ENCODE measurements around the gene DRD2. TPM values are rescaled to one million over a fixed set of nuclear protein-coding genes. Genes with fewer than 3 reads are reported as not detected.

Gene DRD2
- total RNA-seq, 1 experiment from 2014 or later = 0.37 TPM

DNA sequence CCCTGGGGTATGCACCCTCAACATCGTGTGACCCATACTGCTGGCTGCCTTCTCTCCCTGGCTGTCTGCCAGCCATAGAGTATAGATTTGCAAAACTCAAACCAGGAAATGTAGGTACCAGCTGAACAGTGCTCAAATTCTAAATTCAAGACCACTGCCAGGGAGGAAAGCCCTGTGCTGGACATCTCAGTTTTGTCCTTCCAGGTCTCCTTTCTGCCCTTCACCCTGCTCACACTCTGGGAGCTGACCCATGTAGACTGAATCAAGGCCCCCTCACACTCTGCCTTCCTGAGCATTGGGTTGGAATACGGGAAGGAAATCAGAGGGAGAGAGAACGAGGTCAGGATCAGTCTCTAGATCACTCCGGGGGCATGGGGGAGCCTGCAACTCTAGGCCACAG is 12.4 kb upstream of the DRD2 start:
- no peak for DNase-seq (ENCODE audit: low read depth)

DNA sequence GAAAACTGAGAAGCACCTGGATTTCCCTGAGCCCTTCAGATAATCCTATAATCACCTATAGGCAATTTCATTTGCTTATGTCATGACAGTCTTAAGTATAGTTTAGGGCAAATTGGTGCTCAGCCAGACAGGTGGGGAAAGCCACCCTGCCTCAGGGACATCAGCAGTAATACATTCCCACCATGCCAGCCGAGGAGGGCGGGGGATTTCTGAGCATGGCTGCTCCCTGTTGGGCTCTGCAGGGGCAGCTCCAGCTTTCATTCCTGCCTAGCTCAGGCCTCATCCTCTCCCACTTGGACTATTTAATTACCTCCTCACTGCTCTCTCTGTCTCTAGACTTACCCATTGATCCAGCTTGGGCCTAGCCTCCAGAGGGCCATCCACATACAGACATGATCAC is 9.0 kb upstream of the DRD2 start:
- no peak for DNase-seq (ENCODE audit: low read depth)

DNA sequence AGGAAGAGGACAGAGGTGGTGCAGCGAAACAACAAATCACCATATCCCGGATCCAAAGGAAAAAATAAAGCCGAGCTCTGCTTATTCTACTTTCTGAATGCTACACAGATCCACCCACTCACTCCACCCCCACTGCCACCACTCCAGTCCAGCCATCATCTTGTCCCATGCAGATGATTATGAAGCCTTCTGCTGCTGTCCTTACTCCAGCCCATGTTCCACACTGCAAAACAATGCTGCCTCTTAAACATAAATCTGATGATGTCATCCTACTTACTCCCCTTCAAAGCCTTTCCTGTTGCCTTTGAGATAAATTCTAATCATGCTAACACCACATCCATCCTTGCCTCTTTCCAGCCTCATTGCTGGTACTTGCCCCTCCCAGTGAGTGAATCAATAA is 6.5 kb upstream of the DRD2 start:
- no peak for DNase-seq (ENCODE audit: low read depth)

DNA sequence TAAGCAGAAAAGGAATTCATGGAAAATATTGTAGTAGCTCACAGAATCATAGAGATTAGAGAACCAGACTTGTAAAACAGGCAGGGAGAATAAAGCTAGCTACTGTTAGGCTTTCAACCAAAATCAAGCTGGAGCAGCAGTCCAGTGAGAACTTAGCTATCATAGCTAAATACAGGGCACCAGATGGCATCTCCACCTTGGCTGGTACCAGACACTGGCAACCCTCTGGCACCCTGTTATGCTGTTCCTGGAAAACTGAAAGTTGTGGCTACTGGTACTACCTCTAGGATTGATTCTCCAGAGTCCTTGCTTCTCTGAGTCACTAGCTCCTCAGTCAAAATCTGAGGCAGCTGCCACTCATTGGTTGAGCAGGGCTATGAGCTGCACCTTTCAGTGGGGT is 6.0 kb upstream of the DRD2 start:
- DNase-seq (ENCODE audit: low read depth) = no peak

DNA sequence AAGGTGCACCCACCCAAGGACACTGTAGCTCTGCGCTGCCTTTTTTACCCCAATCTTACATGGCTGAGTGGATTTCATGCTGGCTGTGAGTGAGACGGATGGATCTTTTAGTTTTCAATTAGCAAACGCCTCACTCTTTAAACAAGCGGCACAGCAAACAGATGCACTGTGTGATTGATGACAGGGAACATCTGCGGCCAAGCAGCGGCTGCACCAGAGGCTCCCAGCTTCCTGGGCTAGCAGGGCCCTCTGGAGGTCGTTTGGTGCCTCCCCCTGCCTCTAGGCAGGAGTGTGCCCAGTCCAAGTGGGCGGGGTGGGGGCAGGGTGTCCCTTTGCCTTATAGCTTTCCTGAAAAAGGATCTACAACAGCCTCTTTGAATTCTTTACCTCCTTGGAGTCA is 2.1 kb upstream of the DRD2 start:
- peak; percentile 24 for DNase-seq (ENCODE audit: low read depth)

DNA sequence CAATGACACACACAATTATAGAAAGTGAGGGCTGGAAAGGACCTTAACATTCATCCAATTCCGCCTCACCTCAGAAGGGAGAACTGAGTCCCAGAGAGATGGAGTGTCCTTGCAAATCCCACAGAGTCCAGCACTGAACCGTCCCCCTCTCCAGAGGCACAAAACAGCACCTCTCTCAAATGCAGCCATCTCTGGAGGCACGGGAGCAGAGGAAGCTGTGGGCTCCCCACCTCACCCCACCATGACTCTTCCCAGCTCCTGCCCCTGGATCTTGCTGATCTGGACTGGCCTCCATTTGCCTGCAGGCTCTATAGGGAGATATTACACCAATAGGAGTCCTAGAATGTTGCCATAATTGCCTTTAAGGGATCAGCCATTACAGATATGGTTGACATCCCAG is 1.4 kb upstream of the DRD2 start:
- no peak for DNase-seq (ENCODE audit: low read depth)

DNA sequence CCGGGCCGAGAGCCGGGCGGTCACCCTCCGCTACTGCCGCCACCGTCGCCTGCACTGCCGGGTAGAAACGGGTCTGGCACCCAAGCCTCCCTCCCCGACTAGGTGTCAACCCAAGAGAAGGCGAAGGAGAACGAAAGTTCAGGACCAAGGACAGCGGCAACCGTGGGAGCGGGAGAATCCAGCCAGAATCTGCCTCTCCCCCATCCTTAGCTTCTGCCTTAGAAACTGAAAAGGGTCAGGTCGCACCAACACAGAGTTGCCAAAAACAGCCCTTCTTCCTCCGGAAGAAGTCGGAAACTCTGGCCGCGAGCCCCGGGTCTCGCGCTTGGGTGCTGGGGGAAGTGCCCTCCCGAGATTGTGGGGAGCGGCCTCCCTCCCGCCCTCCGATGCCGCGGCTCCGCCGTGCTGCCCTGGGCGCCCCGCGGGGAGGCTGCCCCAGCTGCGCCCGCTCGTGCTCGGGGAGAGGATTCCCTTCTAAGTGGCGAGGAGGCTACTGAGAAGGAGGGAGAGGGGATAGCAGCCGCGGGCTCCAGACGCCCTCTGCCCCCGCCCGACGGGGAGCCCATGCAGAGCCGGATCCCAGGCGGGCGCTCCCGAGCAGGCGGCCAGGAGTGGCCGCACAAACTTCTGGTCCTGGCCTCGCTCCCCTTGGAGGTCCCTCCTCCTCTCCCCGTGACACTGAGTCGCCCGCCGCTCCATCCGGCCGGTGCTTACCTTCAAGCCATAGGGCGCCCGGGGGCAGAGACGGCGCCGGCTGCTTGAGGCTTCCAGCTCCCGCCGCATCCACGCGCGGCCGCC is 637 bp downstream of the DRD2 start:
- DNase-seq (ENCODE audit: low read depth) = peak; percentile 76

DNA sequence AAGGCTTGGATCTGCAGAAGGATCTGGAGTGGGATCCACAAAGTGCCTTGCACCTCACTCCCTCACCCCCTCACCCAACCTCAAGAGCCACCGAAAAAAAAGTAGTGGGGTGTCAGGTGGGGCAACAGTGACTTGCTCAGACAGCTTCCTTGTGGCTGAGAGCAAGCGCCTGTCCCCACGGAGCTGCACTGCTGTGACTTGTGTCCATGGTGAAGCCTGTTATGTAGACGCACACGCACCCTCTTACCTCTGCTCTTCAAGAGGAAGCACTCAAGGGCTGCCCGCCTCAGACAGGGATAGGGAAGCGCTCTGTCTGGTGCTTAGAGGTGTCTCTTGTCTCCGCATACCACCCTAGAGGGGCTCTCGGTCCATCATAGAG is 1.2 kb downstream of the DRD2 start:
- DNase-seq (ENCODE audit: low read depth) = no peak

DNA sequence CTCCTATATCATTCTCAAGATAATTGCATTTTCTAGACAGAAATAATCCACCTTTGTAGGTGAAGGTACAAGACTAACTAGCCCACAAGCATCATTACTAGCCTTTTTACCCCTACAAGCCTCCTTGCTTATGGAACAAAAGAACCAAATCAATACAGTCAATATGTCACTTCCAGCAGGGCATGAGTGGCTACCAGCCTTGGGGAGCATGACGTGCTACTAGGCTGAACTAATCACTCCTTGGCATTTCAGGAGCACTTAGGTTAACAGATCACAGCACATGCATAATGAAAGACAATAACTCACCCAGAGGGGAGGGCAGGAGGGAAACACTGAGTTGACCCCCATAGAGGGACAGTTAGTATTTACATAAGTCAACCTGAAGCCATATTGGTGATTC is 2.7 kb downstream of the DRD2 start:
- DNase-seq (ENCODE audit: low read depth) = no peak

DNA sequence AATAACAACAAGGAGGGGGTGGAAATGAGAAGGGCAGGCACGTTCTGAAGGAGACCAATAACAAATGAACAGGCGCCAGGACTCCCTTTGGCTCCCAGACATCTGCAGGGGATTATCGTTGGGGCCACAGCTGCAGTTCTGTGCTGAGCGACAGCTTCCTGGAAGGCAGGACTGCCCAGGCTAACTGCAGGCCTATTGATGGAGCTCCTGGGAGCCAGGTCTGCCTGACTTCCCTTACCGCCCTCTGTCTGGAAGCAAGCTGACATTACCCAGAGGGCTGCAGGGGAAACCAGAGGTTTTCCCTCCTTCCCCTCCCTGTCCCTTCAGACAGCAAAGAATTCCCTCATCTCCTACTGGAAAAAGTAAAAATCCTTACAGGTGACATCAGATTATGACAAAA is 5.0 kb downstream of the DRD2 start:
- no peak for DNase-seq (ENCODE audit: low read depth)

DNA sequence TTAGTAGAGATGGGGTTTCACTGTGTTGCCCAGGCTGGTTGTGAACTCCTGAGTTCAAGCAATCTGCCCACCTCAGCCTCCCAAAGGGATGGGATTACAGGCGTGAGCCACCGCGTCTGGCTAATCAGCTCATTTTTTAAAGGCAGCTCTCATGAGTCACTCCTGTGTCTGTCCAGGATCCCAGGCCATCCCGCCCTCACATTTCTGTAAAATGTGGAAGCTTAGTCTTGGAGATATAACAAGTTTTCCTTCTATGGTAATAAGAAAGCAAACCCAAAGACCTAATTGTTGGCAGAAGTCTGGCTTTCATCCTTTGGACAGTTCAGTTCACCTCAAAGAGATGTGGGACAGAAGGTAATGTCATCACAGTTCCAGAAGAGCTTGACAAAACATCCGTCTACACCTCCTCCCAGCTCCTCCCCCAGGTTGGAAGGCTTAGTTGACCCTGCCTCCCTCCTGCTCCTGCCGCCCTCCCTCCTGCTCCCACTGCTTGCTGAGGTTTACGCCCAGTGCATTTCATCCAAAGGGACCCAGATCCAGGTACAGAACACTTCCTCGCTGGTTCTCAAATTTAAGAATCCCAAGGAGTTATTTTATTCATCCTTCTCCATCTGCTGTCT is 6.4 kb downstream of the DRD2 start:
- peak; percentile 5 for DNase-seq (ENCODE audit: low read depth)

DNA sequence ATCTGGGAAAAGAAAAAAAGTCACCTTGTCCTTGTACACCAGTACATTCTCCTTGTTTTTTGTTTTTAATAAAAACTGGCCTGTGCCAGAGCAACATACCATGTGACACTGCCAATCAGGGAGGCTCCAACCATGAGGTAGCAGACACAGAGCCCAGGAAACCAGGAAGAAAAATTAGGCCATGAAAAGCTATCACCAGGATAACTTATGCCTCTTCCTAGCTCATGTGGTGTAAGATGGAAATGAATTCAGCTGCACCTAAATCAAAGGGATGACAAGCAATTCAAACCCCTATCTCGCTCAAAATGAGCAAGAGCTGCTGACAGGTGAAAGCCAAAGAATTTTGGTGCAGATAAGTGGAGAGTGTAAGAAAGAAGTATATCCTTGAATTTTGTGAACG is 7.7 kb downstream of the DRD2 start:
- DNase-seq (ENCODE audit: low read depth) = no peak

DNA sequence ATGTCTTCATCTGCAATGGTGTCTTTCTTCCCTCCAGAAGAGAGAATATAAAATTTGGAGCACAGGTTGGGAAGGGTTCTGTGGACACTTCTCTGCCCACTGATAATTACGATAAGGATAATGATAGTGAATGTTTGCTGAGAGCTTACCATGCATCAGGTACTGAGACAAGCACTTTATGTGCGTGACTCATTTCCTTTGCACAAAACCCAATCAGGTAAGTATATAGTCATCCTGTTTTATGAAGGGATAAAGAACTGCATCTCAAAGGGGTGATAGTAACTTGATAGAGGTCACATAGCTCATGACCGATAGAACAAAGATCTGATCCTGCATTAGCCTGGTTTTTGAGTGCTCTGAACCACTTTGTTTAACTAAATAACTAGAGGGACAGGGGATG is 9.4 kb downstream of the DRD2 start:
- DNase-seq (ENCODE audit: low read depth) = peak; percentile 7

DNA sequence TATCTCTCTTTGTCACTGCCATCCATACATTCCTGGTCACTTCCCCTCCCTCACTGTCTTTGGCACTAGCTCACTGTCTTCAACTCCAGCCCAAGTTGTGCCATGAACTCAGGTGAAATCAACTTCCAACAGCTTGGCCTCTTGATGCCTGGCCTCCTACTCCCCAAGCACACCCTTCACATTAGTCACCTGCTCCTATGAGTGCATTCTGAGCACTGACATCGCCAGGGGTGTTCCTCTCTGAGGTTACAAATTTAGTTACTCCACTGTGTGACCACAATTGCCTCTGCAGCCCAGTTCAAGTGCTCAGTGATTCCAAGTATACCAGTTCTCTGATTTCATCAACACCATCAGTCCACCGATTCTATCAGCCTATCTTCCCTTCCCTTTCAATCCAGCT is 10.8 kb downstream of the DRD2 start:
- no peak for DNase-seq (ENCODE audit: low read depth)

DNA sequence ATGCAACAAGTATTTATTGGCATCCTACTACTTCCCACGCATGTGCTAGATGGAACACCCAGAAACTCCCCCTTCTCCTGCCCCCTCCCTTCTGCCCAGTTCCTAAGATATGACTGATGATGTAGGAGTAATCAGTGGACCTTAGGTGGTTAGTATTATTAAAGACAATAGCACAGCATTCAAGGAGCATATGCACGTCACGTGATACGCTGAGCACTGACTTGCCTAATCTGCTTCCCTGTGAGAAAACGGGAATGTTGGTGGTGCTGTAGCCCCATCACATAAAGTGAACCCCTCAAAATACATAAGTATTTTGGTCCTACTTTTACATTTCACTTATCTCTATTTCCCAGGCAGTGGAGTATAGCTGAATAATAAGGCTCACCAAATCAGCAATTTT is 12.4 kb downstream of the DRD2 start:
- DNase-seq (ENCODE audit: low read depth) = no peak

DNA sequence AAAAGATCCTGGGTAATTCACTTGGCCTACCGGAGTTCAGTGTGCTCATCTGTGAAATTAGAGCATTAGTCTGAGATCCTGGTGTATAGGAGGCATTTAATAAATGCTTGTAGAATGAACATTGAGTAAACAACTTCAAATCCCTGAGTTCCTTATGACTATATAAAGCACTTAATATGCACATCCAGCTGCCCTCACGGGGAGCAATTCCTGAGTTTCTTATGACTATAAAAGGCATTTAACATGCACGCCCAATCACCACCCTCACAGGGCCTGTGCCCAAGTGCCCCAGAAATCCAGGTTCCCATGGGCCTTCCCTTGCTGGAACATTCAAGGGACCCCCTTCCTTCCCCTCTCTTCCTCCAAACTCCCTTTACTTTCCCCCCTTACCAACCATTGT is 13.6 kb downstream of the DRD2 start:
- no peak for DNase-seq (ENCODE audit: low read depth)

DNA sequence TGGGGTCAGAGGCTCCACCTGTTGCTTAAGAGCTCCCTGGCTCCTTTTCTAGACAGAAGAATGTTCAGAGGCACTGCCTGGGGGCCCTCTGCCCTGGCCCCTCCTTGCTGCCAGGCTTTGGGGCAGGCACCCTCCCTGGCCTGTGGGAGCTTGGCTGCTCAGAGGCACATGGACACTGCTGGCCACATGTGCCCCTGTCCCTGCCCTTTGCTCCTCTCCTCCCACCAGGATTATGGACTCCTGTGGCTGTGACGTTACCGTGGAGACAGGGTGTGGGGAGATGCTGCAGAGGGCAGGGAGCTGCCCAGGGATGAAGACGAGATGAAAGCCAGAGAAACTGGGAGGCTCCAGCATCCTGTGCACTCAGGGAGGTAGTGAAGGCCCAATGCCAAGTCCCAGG is 14.7 kb downstream of the DRD2 start:
- no peak for DNase-seq (ENCODE audit: low read depth)

DNA sequence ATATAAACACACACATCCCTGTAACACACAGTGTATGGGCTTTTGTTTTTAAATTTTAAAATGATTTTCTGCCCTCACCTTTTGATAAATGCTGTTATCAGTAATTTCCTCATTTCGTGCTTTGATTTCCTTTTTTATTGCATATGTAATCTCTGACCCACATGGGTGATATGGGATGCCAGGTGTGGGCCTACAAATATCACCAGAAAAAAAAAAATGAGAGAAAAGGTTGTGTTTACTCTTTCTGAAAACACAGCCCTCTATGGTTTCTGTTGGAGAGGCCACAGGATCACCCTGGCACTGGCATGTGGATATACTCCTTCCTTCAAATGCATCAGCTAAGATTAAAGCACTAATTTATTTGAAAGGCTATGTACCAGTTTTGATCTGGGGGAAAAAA is 17.0 kb downstream of the DRD2 start:
- no peak for DNase-seq (ENCODE audit: low read depth)

DNA sequence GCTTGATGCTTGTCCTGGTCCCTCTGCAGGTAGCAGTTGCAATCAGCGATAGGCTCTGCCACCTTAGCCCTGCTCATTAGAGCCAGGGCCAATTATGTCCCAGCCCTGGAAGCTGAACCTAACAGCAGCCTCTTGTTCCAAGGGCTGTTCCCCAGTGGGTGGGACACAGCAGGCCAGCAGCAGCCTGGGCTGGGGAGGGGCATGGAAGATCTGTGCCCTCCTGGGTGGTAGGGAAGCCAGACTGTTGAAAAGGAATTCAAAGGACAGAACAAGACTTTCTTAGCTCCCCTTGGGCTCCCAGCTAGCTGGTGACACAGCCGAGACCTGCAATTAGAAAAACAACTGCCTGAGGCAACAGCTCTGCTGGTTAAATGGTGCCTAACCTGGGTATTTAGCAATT is 17.4 kb downstream of the DRD2 start:
- no peak for DNase-seq (ENCODE audit: low read depth)

DNA sequence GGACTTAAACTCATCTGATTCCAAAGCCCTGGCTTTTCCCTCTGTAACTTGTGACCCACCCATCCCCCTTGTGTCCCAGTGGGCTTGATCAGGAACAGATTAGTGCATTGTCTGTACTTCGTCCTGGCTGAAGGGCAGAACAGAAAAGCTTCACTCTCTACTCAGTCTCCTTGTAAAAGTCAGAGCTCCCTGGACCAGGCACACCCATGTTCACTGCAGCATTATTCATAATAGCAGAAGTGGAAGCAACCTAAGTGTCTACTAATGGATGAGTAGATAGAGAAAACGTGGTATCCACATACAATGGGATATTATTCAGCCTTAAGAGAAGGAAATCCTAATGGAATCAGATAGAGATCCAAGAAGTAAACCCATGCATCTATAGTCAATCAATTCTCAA is 20.7 kb downstream of the DRD2 start:
- no peak for DNase-seq (ENCODE audit: low read depth)

DNA sequence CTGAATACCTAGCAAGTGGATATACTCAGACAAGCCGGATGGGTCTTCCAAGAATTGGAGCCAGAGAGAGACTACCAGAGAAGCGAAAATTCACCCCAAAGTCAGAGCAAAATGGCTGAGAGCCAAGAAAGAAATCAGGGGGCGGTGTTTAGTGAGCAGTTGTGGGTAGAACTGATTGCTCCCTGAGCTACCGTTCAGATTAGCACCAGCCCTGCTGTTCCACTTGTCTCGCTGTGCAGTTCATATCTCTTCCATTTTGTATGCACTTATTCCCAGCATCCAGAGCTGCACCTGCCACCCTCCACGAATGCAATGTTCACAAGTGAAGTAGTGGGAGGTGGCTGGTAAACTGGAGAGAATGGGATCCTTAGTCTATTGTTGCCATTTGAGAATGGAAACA is 25.5 kb downstream of the DRD2 start:
- DNase-seq (ENCODE audit: low read depth) = no peak

DNA sequence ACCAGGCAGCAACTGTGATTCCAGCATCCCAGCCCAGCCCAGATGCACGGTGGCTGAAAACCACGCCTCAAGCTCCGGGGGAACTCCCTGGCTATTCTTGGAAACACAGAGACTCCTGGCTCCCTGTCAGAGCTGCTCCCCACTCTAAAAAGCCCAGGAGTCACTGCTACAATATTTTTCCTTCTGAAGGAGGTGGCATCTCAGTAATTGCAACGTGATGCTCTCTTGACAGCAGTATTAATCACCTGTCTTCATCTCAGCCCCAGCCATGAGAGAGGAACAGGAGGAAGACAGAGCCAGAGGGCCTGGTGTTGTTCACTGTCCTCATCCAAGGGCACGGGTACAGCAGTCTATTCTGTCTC is 26.9 kb downstream of the DRD2 start:
- no peak for DNase-seq (ENCODE audit: low read depth)

DNA sequence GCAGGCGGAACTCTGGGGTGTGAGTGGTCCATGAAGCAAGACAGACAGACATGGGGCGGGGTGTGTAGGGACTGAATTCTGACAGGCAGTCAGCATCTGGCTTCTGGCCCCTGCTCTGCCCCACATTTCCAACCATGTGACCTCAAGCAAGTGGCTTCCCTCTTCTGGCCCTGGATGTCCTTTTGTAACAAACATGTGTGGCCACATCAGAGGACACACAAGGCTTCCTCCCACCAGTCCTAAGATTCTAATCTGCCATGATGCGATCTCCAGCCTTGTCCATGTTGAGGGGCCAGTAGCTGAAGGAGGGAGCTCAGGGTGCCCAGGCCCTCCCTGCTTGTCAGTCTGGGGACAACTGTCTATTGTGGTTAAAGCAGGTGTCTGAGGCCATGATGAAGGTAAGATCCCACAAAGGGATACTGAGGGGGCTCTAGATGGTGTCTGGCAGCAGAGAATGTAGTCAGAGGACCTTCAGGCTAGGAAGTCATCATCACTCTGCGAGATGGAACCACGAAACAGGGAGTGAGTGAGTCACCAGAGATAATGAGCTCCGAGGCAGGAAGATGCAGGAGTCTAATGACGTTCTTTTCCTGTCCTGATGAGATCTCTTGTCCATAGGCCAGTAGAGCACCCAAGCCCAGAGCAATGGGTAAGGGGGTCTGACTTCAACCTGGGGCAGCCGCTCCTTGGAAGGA is 27.4 kb downstream of the DRD2 start:
- DNase-seq (ENCODE audit: low read depth) = peak; percentile 92

Data from HT1080 (cell line).